Lung (tissue), 12 donors: ENCODE data around the gene THAP3. TPM values are rescaled to one million over a fixed set of nuclear protein-coding genes. Genes with fewer than 3 reads are reported as not detected.

Experiments
- ATAC-seq: fragments of 200-7000 bp; cut with Tn5 transposase; one replicate; pipeline ENCODE4 v1.9.1; 2020; ENCODE audit warnings: moderate number of reproducible peaks; ENCODE audit not compliant: insufficient read depth, low FRiP score
- DNase-seq, 3 donors: peaks; one replicate each; pipeline ENCODE4 v3.0.0-alpha.2; 2013 to 2017
- H3K27ac ChIP-seq, 2 donors: one replicate each; pipeline ENCODE4 v1.5.1; 2013; ENCODE audit warnings: mild to moderate bottlenecking in 2 of 2, moderate library complexity in 2 of 2, control low read depth in 1 of 2, inconsistent platforms in 1 of 2, low read depth in 1 of 2, low read length in 1 of 2
- H3K27me3 ChIP-seq, 3 donors: one replicate each; pipeline ENCODE4 v1.5.1; 2013; ENCODE audit warnings: low read length in 2 of 3; ENCODE audit not compliant: control insufficient read depth in 3 of 3, insufficient read depth in 3 of 3
- H3K36me3 ChIP-seq, 4 donors: one replicate each; pipeline ENCODE4 v1.5.1; 2013; ENCODE audit warnings: low read length in 4 of 4, mild to moderate bottlenecking in 1 of 4, moderate library complexity in 1 of 4; ENCODE audit not compliant: control insufficient read depth in 4 of 4, insufficient read depth in 4 of 4
- H3K4me1 ChIP-seq, 5 donors: one replicate each; pipeline ENCODE4 v1.5.1; 2013; ENCODE audit warnings: low read length in 5 of 5, mild to moderate bottlenecking in 2 of 5, moderate library complexity in 1 of 5; ENCODE audit not compliant: control insufficient read depth in 5 of 5, insufficient read depth in 5 of 5
- H3K4me3 ChIP-seq: one replicate; pipeline ENCODE4 v1.5.1; 2013; ENCODE audit warnings: mild to moderate bottlenecking, control low read depth, moderate library complexity
- H3K9ac ChIP-seq, 2 donors: one replicate each; pipeline ENCODE4 v1.5.1; 2013; ENCODE audit warnings: low read length in 2 of 2, control low read depth in 1 of 2; ENCODE audit not compliant: insufficient read depth in 1 of 2
- H3K9me3 ChIP-seq, 4 donors: one replicate each; pipeline ENCODE4 v1.5.1; 2013; ENCODE audit warnings: low read length in 3 of 4, mild to moderate bottlenecking in 1 of 4, moderate library complexity in 1 of 4; ENCODE audit not compliant: control insufficient read depth in 4 of 4, insufficient read depth in 3 of 4
- WGBS, 2 donors: extraction: QIAGEN DNeasy Blood & Tissue Kit; methylation state at CpG; one replicate each; pipeline ENCODE4 v1.1.7; 2013; 5-methylcytosine and 5-hydroxymethylcytosine counted together
- polyA plus RNA-seq, 2 donors: library from polyadenylated mRNA; stranded (reverse); fragments of 200-250 nt; gene quantifications; one replicate each; pipeline ENCODE4 v1.2.1, GENCODE V29; 2013
- total RNA-seq, 2 donors: library from RNA; depleted of rRNA in 1 of 2; stranded (reverse); fragments of >200 nt in 1 of 2; gene quantifications; one replicate each; pipeline ENCODE4 v1.2.1, GENCODE V29; 2014 to 2021
- TF ChIP-seq, protein P1 (sequence below): IDR thresholded peaks from 2 replicates; pipeline ENCODE4 v1.5.1; 2012; ENCODE audit warnings: mild to moderate bottlenecking; ENCODE audit errors: control extremely low read depth, extremely low read depth
- donor health status: control.
- donor health status: control.
- donor health status: Bipolar disorder and iron deficiency.
- donor health status: healthy.
- donor health status: DM: yes; HTN: yes; CAD: no.

Gene THAP3
- total and polyA plus RNA-seq, 4 donors: 12.6 to 26.5 (median 20.8) TPM

DNA sequence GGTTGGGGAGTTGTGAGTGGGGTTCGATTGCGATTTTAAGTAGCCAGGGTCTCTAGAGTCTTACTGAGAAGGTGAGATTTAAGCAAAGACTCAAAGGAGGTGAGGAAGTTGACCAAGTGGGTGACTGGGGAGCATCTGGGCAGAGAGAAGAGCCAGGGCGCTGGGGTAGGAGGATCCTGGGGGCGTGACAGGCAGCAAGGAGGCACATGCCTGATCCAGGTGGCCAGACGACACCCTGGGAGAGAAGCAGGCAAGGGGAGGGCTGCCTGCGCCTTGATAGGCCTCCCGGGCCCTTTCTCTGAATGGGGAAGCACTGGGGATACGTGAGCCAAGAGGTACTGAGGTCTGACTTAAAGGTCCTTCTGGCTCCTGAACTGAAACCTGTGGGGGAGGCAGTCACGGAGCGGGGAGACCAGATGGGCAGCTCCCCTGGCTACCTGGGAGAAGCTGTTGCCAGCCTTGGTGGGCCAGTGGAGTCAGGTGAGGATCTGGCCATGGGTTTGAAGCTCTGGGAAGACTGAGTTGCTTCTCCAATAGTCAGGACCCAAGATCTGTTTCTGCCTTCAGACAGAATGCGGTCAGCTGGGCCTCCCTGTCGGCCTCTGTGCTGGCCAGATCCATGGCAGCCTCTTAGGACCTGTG, 39.5 kb upstream of the THAP3 start:
- Histone ChIP-seq H3K36me3 (peaks cover 0 to 26% (median 11%) of the 10 kb centered on the region in 4 donors), H3K27ac (no peak overlapping the region), H3K4me3 (no peak overlapping the region), H3K4me1 (peaks cover 0 to 15% (median 6%) of the 10 kb centered on the region in 5 donors), H3K27me3 (no peaks in the 10 kb centered on the region), H3K9ac (no peak overlapping the region), H3K9me3 (no peaks in the 10 kb centered on the region)
- TF ChIP-seq, protein P1, sequence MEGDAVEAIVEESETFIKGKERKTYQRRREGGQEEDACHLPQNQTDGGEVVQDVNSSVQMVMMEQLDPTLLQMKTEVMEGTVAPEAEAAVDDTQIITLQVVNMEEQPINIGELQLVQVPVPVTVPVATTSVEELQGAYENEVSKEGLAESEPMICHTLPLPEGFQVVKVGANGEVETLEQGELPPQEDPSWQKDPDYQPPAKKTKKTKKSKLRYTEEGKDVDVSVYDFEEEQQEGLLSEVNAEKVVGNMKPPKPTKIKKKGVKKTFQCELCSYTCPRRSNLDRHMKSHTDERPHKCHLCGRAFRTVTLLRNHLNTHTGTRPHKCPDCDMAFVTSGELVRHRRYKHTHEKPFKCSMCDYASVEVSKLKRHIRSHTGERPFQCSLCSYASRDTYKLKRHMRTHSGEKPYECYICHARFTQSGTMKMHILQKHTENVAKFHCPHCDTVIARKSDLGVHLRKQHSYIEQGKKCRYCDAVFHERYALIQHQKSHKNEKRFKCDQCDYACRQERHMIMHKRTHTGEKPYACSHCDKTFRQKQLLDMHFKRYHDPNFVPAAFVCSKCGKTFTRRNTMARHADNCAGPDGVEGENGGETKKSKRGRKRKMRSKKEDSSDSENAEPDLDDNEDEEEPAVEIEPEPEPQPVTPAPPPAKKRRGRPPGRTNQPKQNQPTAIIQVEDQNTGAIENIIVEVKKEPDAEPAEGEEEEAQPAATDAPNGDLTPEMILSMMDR: no peak
- DNase-seq (no peak), ATAC-seq (no peak)
- WGBS, 2 donors: 85 to 93% methylated on average over 12 of the region's 12 CpGs

DNA sequence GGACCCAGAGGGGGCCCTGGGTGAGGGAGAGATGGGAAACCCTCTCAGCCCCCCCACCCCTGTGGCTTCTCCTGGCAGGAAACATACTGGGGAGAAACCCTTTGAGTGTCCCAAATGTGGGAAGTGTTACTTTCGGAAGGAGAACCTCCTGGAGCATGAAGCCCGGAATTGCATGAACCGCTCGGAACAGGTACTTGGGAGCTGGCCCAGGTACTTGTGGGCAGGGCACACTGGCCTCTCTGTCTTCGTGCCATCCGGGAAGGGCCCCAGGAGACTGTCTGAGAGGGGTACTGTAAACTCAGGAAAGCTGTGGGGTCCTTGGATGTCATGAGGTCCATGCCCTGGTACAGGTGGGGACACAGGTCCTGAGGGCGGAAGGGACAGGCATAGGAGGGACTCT, 38.8 kb upstream of the THAP3 start:
- DNase-seq: no peak
- peaks cover 0 to 8% (median 3%) of the 10 kb centered on the region in 5 donors for H3K4me1 ChIP-seq
- H3K27ac ChIP-seq: no peak overlapping the region

DNA sequence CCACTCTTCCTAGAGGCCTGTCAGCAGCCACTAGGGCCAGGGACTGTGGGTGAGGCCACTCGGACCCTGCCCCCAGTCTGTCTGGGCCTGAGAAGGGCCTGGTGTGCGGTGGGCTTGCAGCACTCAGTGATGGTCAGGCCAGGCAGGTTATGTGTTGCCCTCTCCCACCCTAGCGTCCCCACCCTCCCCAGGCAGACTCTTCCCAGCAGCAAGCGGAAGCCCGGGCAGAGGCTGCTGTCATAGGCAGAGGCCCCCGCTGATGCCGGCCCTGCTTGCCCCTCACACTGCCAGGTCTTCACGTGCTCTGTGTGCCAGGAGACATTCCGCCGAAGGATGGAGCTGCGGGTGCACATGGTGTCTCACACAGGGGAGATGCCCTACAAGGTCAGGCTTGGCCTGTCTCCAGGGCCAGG, 38.3 kb upstream of the THAP3 start:
- DNase-seq (no peak), ATAC-seq (no peak)
- peaks cover 0 to 31% (median 16%) of the 10 kb centered on the region in 4 donors for H3K36me3 ChIP-seq
- no peak overlapping the region for H3K9ac ChIP-seq
- H3K4me1 ChIP-seq: peaks cover 0 to 5% (median 0%) of the 10 kb centered on the region in 5 donors
- TF ChIP-seq, protein P1: no peak
- H3K27me3 ChIP-seq: no peaks in the 10 kb centered on the region
- H3K27ac ChIP-seq: no peak overlapping the region
- WGBS, 2 donors: 93% methylated on average over 11 of the region's 11 CpGs
- H3K4me3 ChIP-seq: no peak overlapping the region
- no peaks in the 10 kb centered on the region for H3K9me3 ChIP-seq

More for the DNA sequence above, 38.8 kb upstream of the THAP3 start:
- Histone ChIP-seq H3K9me3 (no peaks in the 10 kb centered on the region), H3K4me3 (no peak overlapping the region), H3K36me3 (peaks cover 0 to 26% (median 12%) of the 10 kb centered on the region in 4 donors), H3K9ac (no peak overlapping the region), H3K27me3 (no peaks in the 10 kb centered on the region)
- no peak for ATAC-seq
- 83 to 91% methylated on average over 7 of the region's 7 CpGs for WGBS, 2 donors
- TF ChIP-seq, protein P1: no peak
